Urothelium cell line (cell line): ENCODE measurements around the gene FARP2.

Experiments
- DNase-seq: peaks from one replicate; pipeline ENCODE4 v3.0.0; 2011; ENCODE audit warnings: low spot score, mixed read lengths
- FAIRE-seq: peaks from 2 replicates; lab custom pipeline; 2011; peaks lifted over from hg19 to GRCh38; lab: Jason Lieb, UNC

The FARP2 gene

GRCh38 chr2:241479026-241479898 is 123.2 kb downstream of the FARP2 start:
- no peak for FAIRE-seq
- DNase-seq, result no peak

GRCh38 chr2:241481687-241482086 is 125.6 kb downstream of the FARP2 start:
- DNase-seq (no peak), FAIRE-seq (no peak)

- DNase-seq (no peak), FAIRE-seq (no peak)
These were observed 126.3 kb downstream of the FARP2 start for GRCh38 chr2:241482126-241482955.

- FAIRE-seq, result no peak
- no peak for DNase-seq
These were observed 127.2 kb downstream of the FARP2 start for GRCh38 chr2:241483305-241483704.

GRCh38 chr2:241485172-241485911 is 129.3 kb downstream of the FARP2 start:
- FAIRE-seq, result no peak

GRCh38 chr2:241489088-241489487 is 133.0 kb downstream of the FARP2 start:
- DNase-seq (no peak), FAIRE-seq (no peak)

More at GRCh38 chr2:241485172-241485911, 129.3 kb downstream of the FARP2 start:
- no peak for DNase-seq

- no peak for DNase-seq
- no peak for FAIRE-seq
These were observed 133.9 kb downstream of the FARP2 start for GRCh38 chr2:241489733-241490680.

GRCh38 chr2:241490825-241491506 is 134.9 kb downstream of the FARP2 start:
- FAIRE-seq (no peak), DNase-seq (no peak)

GRCh38 chr2:241491549-241492173 is 135.6 kb downstream of the FARP2 start:
- FAIRE-seq (no peak), DNase-seq (no peak)

- no peak for FAIRE-seq
- no peak for DNase-seq
These were observed 136.1 kb downstream of the FARP2 start for GRCh38 chr2:241492174-241492565.

- no peak for FAIRE-seq
- DNase-seq, result no peak
These were observed 137.0 kb downstream of the FARP2 start for GRCh38 chr2:241493092-241493491.

- FAIRE-seq, result no peak
These were observed 138.3 kb downstream of the FARP2 start for GRCh38 chr2:241494311-241494908.

GRCh38 chr2:241495172-241496002 is 139.3 kb downstream of the FARP2 start:
- FAIRE-seq, result no peak

More at GRCh38 chr2:241494311-241494908, 138.3 kb downstream of the FARP2 start:
- DNase-seq, result no peak

GRCh38 chr2:241496003-241496707 is 140.1 kb downstream of the FARP2 start:
- no peak for DNase-seq
- FAIRE-seq, result no peak

More at GRCh38 chr2:241495172-241496002, 139.3 kb downstream of the FARP2 start:
- no peak for DNase-seq

- FAIRE-seq (no peak), DNase-seq (no peak)
These were observed 141.1 kb downstream of the FARP2 start for GRCh38 chr2:241496904-241497877.
